DMS79 (cell line): ENCODE data around the gene DENND1C.

Experiments
- DNase-seq: peaks from one replicate; lab custom pipeline; 2025; lab: John Stamatoyannopoulos, UW

Gene DENND1C

DNA sequence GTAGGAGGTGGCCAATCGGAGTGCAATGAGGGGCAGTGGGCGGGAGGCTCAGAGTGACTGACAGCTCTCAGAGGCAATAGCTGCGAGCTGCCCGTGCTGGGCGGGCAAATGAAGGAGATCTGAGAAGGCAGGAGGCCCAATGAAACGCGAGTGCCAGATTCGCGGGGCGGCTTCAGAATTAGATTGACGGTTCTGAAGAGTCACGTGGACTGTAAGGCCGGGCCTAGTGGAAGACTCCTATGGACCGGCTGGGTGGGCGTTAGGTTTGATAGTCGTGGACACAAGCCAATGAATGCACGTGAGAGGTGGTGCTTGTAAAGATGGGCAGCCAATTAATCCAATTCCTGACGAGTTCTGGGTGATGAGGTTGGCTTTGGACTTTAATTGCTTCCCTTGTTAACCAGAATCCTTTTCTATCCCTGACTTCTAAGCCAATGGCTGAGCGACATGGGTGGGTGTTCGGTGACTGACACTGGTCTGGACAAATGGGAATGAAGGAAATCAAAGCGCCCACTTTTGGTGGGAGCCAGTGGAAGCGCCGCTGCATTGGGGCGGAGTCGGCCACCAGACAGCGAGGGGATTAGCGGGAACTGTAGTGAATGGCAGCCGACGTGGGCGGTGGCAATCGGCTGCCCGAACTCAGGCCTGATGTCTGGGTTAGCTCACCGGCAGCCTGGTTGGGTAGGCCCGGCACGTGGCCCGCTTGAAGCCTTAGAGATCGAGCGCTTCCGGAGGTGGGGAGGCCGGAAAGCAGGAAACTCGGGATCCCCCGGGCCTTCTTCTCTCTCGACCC is 56.5 kb downstream of the DENND1C start:
- peak; percentile 100 for DNase-seq

DNA sequence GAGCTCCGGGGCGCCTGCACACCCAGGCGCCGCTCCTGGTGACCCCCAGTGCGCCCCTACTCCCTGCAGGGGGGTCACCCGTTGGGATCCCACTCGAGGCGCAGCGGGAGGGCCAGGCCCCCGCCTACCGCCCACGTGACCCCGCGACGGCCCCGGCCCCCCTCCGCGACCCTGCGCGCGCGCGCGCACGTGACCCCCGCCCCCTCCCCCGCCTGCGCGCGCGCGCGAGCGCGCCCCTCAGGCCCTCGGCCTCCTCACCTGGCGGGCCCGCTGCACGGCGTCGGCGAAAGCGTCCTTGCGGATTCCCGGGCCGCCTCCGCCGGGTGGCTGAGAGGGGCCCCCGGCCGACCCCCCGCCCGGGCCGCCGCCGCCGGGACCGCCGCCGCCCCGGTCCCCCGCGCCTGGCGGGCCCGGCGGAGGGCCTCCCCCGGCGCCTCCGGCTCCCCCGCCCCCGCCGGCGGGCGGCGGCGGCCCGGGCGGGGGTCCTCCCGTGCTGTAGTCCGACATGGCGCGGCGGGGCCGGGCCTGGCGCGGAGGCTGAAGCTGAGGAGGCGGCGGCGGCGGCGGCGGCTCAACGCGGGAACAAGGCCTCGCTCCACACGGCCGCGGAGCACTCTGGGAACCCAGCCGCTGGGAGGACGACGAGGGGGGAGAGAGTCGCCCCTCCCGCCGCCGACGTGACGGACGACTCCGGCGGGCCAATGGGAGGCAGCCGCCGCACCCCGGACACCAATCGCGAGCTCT is 57.2 kb downstream of the DENND1C start, which contains the start of gene KHSRP:
KHSRP (minus strand) TSS at position 617 of the 744 bp plus-strand sequence; CDS start at position 507, 110 bp downstream.
- no peak for DNase-seq

DNA sequence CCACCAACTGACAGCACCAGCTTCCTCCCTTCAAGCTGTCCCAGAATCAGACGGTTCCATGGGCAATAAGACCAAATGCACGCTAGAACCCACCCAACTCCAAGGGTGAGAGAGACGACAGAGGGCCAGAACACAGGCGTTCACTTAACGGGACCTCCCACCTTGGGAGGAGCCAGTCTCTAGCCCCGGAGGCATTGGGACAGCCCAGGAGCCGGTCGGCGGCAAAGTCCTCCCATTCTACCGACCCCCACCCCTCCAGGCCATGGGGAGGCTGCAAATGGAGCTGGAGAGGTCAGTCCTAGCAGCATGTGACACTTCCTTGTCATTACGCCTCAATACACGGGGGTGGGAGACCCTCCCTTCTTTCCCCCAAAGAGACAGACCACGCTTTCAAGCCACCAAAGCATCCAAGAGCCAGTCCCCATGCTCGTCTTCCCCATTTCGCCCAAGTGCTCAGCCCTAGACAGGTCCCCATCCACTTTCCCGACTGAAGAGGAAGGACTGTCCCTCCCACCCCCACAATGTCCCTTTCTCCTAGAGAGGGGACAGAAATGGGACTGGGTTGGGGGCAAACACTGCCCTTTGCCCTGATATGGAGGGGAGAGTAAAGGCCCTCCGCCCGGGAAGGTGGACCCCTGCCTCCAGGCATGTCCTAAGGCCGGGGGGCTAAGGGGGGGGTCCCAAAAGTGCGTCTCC is 57.9 kb downstream of the DENND1C start:
- DNase-seq = no peak

DNA sequence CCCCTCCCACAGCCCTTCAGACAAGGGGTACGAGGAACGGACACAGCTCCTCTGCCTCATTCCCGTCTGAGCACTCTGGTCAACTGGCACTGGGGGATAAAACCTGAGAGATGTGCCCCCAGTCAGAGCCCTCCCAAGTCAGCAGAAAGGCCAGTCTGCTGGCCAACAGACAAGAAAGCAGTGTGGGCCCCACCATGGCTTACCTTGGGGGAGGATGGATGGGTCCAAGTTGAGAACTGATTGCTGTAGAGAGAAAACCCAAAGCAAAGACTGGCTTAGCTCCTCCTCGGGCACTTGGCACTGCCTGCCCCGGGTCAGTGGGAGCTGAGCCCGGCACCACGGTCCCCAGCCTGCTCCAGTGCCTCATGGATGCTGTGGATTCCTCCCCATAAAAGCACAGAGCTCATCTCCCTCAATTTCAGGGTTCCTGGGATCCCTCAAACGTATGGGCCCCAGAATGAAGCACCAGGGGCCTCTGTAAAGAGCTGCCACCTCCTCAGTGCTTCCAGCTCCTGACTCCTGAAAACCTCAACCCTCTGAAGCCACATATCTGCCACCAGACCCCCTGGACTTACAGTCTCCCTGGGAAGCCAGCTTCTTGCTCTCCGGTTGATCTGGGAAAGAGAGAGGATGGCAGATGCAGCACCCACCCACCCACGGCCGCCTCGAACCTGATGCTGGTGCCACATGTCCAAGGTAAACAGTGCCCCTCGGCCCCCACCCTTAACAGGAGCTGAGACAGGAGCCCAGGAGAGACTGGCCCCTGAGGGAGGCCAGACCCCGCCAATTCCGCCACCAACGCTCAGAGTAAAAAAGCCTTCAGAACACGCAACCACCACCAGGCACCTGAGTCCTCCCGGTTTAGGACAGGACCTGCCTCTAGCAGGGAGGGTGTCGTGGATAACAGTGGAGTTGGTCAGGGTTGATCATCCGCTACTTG is 60.2 kb downstream of the DENND1C start:
- DNase-seq = no peak

DNA sequence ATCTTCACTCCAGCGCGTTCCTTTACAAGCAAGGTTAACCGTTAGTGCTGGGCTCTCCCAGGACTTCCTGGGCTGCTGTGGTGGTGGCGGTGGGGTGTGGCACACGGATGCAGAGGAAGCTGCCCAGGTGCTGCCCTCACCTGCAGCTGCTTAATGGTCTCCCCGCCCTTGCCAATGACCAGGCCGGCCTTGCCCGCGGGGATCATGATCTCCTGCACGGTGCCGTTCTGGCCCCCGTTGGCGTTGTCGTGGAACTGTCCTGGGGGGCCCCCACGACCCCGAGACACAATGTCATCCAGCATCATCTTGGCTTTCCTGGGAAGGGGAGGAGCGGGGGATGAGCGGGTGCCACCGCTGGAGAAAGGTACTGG is 63.0 kb downstream of the DENND1C start:
- no peak for DNase-seq

DNA sequence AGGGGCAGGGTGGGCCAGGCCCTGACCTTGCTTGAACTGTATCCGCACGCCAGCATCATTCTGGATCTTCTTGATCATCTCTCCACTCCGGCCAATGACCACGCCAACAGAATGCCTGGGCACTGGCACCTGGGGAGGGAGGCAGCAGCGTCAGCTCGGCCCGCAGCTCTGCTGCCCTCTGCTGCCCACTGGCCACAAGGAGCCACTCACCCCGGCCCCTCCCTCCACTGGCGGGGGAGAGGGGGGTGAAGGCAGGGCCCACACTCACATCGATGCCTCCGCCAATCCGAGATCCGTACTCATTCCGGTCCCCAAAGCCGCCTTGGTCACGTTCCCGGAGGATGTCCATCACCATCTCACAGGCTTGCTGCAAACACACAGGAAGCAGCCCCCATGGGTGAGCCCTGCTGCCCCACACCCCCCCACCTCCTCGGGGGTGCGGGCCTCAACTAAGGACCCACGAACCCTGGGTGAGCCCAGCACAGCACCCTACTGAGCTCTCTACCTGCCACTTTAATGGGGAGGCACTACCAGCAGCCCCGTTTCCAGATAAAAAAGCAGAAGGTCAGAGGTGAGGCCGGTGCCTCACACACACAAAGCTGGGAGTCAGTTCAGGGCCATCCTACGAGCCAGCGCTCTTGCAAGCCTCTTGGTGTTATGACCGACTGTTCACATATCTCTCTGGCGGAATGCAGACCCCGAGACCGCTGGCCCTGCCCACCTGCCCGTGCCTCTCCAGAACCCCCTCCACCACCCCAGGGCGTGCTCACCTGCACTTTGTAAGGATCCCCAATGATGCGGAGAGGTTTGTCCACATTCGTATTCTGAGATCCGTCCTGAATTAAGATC is 63.6 kb downstream of the DENND1C start:
- no peak for DNase-seq
